ENCODE results near the gene MTM1.

MTM1 gene

DNA sequence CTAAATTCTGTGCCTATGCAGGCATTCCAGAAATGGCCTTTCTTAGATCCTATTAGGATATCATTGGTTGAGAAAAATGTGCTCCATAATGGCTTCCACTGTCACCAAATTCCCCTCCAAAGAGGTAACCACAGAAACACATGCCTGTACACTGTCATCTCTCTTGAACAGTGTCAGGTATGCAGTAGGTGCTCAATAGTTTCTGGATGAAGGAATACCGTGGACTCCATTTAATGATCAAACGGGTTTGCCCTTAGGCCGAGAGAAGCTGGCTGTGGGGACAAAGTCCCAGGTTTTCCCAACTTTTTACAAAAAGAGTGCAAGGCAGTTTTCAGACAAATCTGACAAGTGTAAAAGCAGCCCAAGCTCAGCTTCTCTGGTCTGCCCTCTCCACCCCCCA lies 16.5 kb upstream of the MTM1 start:
- no peak for DNase-seq

DNA sequence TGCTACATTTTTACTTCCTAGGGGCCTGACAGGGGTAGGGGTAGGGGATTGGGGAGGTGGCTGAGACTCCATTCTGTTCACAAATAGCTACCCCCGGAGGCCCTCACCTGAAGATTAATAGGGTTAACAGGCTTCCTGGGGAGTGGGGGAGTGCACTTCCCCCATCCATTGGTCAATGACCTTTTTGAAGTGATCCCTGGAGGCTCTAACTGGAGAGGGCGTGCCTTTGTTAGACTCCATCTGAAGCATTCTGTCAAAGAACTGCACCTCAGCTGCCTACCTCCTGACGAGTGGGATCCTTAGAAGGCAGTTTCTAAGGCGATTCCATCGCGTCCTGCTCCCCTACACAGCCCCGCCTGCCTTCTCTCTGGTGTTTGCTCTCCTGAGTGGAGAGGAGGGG lies 10.0 kb upstream of the MTM1 start:
- no peak for DNase-seq

DNA sequence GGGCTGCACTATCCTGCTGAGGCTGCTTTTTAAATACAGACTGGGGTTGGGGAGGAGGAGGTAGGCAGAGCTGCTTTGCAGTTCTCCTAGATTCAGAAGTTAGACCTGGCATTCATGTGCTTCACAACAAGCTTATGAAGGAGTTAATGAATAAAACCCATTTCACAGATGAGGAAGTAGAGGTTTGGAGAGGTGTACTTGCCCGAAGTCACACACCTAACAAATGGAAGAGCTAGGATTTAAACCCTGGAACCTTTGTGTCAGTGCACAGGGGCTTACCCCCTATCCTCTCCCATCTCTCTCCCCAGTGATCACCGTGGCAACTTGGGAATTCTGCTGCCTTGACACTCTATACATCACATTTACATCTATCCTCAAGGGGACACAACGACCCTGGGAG lies 3.6 kb upstream of the MTM1 start:
- no peak for DNase-seq

DNA sequence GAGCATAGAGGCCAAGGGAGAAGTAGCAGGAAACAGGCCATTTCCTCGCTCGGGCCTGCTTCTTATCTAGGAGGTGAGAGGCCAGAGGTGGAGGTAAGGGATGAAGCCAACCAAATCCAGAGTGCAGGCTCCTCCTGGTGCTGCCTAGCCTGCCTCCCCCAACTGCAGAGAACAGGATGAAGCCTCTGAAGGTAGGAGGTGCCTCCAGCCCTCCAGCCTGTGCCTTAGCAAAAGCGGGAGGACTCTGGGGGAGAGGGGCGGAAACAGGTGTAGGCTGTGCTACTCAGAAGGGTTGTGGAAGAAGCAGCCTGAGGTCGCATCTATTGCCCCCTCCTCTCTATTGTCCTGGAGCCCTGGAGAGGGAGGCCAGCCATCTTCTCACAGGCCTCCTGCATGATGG lies 2.9 kb upstream of the MTM1 start:
- DNase-seq: no peak

DNA sequence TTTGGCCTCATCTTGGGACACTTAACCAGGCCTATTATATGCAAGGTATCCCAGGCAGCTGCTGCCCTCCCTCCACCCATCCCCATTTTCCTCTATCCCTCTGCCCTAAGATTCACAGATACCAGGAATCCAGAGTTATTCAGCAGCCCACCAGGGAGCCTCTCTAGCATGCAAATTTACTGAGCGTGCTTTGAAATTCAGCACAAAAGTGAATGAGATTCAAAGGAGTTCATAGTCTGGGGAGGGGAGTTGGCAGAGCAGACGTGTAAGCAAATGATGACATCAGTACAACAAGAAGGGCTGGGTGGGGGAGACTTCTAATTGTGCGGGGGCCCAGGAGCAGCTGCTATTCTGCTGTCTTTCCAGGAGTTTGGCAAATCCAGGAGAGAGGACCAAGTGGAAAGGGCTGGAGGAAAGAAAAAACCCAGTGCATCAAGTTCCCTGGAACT lies 1.7 kb upstream of the MTM1 start:
- no peak for DNase-seq

DNA sequence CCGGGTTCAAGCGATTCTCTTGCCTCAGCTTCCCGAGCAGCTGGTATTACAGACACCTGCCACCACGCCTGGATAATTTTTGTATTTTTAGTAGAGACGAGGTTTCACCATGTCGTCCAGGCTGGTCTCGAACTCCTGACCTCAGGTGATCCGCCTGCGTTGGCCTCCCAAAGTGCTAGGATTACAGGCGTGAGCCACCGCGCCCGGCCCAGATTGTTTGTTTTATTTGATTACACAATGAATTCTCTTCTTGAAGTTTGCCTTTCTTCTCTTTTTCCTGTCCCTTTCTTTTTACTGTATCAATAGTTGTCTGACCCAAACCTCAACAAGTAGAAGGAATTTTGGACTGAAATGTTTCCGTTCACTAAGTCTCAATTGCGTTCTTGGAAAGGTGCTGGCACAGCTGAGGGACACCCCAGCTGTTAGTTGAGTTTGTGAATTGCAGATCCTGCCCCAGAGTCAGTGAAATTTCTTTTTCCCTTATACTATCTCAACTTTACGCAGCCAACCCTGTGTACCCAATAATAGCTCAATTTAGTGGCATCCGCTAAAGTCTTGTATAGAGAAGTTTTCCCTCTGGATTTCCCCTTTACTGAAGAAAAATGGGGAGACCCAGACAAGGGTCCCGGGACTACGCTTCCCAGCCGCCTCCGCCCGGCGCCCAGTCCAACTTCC lies 639 bp upstream of the MTM1 start:
- no peak for DNase-seq

DNA sequence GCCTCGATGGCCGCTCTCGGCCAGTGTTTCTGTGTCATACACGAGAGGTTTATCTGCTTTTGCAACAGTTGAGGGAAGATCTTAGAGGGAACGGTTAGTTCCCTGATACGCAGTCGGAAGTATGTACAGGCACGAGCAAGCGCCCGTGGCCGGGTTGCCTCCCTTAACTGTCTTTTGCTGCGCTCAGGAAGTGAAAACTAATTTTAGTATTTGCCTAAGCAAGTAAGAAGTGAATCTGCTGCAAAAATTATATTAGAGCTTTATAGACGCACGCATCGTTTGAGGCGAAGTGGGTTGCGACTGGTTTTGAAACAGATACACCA lies 695 bp downstream of the MTM1 start:
- DNase-seq: no peak

DNA sequence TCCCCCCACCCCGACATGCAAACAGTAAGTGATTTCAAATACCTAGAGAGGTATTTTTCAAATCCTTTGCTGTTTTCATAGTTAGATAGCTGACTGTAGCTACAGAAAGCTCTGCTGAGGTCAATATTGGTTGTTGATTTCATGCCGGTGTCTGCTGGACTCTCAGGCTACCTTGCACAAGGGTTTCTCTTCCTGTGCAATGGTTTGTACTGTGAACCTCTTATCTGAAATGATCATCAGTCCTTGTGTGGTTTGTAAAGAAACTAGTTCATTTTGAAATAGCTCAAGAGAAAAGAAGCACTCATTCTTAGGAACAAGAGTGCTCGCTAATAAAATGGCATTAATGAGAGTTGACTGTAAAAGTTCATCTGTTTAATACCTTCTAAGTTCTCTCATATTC lies 2.1 kb downstream of the MTM1 start:
- no peak for DNase-seq

DNA sequence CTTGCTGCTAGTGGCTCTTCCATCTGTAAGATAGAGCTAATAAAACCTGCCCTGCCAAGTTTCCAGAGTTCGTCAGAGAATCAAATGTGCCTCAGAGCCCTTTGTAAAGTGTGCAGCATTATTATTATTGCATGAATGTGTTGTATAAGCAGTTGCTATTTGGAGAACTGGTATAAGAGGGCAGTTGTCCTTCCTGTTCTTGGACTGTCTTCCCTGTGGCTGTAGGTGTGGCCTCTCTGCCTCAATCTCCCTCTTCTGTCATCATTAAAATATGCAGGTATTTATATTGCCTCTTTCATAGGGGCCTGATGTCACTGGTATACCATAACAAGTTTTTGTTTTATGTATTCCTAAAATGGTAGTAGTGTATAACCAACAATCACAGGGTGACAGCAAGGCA lies 3.8 kb downstream of the MTM1 start:
- DNase-seq: no peak

DNA sequence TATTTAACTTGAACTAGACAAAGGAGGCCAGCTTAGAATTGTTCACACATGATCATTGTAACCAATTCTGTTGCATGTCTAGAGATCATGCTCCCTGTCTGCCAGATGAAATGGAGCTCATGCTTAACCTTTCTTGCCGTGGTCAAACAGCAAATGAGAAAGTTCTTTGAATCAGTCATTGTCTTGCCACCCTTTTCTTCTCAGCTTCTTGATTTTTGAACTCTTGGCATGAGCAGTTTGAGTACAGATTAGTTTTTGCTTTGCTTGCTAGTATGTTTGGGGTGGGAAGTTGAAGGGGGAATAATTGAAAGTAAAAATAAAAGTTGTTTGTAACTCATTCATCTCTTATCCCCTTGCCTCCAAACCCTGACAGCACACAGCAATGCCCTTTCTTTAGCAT lies 4.7 kb downstream of the MTM1 start:
- DNase-seq: no peak

DNA sequence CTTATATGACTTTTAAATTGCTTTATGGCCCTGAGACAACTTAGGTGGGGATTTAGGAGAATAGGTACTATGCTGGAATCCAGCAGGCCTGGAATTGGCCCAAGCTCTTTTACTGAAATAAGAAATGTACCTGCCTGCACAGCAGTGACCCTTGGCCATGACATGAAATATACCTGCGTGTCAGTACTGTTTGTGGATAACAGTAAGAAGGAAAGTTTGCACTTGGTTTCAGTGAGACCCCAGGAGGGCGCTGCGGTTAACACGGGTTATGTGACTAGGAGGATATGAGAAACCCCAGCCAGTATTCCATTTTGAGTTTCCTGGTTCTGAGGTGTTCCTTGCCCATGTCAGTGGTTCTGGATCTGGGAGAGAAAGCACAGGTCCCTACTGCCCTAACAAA lies 5.3 kb downstream of the MTM1 start:
- no peak for DNase-seq

DNA sequence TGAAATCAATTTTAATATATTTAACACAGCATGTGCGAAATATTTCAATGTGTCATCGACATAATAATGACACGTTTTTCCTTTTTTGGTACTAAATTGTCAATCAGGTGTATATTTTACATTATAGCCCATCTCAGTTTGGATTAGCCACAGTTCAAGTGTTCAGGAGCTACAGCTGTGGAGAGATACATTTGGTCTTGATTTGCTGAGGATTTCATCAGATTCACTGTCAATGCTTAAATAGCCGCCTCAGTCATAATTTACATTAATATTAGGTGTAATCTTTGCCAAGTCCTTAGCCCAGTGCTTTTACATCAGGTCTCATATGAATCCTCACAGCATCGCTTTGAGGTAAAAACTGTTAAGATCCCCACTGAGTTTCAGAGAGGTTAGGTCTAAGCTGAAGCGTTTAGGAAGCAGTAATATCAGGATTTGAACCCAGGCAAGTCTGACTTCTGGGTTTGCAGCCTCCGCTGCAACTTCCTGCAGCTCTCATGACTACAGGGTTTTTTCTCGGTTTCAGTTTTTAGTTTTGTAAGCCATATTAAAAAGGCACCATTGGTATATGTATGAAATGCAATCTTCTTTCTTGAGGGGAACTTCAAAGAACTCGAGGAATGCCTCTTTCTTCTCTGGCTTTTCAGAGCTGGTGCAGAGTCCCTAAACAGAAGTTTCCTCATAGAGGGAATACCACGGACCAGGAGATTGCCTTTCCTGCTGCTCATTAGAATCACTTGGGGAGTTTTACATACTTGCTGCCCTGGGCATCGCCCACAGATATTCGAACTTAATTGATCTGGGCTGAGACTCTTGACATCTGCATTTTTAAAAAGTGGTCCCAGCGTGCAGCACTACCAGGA lies 6.4 kb downstream of the MTM1 start:
- no peak for DNase-seq

DNA sequence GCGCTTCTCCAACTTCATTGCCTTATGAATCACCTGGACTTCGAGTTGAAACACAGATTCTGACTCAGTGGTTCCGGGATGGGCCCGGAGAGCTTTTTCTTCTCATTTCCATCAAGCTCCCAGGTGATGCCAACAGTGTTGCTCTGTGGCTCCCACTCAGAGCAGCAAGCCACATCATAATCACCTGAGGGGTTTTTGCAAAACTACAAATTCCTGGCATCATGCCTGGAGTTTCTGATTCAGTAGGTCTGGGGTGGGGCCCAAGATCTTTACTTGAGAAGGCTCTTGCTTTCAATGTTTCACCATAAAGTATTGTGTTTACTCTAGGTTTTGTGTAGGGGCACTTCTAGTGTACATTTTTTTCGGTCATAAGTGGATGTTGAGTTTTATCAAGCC lies 7.0 kb downstream of the MTM1 start:
- DNase-seq: no peak

DNA sequence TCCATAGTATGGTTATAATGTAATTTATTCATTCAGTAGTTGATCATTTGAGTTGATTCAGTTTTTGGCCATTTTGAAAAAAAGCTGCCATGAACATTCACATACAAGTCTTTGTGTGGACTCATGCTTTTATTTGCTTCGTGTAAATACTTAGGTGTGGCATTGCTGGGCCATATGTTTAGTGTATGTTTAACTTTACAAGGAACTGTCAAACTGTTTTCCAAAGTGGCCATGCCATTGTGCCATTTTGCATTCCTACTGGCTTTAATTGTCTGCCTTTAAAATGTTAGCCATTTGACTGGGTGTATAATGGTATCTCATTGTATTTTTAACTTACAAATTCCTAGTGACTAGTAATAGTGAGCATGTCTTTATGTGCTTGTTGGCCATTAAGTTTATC lies 8.8 kb downstream of the MTM1 start:
- DNase-seq: no peak

DNA sequence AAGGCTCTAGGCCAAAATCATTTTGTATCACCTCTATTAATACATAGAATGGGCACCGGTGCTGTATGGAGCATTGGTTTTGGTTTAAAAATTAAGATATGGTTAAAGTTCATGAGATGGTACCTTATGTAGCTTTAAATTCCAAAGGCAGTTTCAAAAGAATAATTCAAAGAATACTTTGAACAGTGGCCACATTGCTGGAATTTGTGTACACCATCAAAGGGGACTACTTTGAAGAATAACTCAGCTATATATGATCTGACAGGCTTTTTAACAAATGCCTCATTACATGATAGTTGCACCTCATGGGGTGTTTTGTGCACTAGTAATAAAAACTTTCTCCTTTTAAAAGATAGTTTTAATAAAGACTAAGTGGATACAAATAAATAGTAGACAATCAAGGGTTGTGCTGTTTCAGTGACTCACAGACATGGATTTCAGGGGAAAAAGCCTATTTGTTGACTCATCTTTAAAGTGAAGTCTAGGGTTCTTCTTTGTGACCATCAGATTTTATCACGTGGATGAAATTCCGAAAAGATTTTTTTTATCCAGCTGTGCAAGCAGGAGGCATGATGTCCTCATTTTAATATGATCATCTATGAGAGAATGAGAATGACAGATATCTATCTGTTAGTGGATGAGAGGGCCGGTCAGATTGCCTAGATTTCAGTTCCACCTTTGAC lies 12.8 kb downstream of the MTM1 start:
- peak; percentile 80 for DNase-seq

DNA sequence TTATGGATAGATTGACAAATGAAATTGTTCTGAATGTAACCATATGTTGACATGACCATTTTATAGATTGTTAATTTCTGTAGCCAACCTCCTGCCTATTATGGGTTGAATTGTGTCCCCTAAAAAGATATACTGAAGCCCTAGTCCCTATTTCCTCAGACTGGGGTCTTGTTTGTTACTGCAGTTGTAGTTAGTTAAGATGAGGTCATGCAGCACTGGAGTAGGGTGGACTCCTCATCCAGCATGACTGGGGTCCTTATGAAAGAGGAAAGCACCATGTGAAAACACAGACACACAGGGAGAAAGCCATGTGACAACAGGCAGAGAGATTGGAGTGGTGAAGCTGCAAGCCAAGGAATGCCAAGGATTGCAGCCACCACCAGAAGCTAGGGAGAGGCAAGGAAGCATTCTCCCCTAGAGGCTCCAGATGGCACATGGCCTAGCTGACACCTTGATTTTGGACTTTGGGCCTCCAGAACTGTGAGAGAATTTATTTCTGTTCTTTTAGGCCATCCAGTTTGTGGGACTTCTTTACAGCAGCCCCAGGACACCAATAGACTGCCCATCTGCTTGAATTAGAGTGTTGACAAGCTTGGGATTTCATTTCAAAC lies 14.0 kb downstream of the MTM1 start:
- DNase-seq: no peak

DNA sequence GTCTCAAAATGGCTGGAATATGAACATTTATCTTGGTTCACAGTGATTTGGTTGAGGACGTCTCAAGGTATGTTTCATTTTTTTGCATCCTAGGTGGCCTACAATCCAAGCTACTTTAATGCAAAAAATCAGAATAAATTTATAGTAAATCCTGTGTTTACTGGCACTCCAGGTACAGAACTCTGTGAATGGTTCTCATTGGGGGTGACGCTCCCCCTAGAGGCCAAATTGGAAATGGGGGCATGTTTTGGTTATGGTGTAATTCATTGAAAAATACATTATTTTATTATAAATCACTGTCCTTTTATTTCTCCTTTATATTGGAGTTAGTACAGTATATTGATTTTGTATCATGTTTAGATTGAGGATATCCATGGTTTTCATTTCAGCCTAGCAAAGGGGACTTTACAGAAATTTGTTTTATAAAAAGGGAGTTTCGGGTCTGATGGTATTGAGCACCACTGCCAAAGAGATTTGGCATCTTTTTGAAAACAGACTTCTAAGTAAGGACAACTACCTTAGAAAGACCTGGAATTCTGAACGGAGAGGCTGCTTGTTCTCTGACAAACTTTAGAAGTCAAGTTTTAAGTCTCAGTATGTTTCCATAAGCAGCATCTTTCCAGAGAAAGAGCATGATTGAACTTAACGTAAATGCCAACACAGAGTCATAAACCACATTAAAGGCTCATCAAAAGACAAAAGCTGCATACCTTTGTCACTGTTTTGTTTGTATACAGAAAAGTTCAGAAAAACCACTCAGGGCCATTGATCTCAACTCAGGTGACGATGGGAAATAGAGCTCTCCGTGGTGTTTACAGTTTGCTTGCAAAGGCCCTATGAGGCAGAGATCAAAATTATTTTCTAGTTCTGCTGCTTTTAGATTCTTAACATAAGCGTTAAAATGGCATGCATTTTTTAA lies 19.4 kb downstream of the MTM1 start:
- DNase-seq: no peak

DNA sequence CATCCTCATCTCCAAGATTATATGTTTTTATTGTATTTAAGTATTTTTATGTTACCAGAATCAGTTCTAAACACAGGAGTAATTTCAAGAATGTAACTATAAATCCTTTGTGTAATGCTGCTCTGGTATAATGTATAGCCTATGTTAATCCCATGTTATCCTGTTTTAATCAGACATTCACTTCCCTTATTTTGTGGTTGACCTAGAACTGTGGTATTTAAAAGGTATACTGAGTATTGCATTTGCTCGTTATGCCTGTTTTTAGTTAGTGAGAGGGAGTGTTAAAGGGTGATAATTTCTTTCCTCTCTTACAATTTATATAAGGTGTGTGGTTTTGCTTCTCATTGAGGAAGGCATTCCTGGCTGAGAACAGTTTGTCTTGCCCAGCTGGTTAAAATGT lies 26.2 kb downstream of the MTM1 start:
- no peak for DNase-seq

DNA sequence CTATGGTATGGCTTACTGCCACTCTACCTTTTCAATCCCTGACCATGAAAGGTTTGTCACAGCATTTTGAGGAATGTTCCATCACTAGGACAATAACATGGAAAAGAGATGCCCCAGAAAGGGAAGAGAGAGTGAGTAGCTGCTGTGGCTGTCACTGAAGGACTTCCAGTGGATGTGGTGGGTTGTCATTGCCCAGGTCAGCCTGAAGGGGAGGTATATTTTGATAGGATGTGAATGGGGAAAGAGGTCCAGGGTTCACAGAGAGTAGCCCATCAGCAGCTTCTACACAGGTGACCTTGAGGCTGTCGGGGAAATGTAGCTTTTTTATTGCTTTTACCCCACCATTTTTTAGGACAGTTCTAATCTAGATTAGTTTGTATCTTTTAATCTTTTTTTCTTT lies 30.8 kb downstream of the MTM1 start:
- no peak for DNase-seq

DNA sequence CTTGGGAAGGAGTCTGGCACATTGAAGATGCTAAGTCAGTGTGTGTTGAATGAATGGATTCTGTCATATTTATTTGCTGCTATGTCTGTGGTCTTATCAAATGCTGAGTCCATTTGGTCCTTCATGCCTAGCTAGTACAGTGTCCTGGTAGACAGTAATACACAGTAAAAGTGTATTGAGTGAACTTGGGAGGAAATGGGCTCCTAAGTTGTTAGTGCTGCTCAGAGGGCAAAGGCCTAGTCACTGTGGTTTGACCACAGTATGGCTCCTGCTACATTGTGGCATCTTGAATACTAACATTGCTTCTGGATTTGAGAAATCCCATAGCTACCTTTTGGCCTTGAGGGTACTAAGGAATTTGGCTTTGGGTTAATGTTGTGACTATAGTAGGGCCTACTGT lies 33.9 kb downstream of the MTM1 start:
- no peak for DNase-seq

DNA sequence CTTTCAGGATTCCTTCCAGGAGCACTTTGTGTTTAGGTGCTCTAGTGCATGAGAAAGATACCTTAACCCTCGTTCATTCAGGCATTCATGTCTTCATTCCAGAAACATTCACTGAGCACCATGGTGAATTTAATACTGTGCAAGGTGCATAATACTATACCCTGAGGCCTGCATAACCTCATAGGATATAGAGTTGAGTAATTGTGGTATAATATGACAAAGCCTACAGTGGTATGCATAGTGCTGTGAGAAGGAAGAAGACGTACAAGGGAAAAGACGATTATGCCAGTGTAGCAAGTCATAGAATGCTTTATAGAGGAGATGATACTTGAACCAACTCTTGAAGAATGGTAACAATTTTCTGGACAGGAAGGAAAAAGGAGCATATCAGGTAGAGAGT lies 34.3 kb downstream of the MTM1 start:
- no peak for DNase-seq

DNA sequence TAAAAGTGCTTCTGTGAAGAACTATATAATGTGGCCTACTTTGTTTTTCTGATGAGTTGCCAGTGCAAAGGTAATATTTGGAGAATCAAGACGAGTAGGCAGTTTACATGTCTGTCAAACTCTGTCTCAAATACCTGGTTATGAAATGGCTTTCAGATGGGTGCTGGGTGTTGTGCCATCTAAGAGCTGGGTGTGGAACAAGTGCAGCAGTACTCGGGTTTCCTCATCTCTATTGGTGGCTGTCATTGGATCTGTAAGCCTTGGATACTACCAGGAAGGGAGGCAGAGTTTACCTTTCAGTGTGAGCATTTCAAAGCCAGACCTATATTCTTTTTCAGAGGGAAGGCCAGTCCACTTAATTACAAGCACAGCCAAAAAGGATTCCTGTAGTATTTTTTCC lies 37.2 kb downstream of the MTM1 start:
- no peak for DNase-seq
